H1 (cell line): ENCODE results near the gene LCE2C. TPM values are rescaled to one million over a fixed set of nuclear protein-coding genes. Genes with fewer than 3 reads are reported as not detected.
"Not testable (repeated sequence)": the region's sequence is repeated elsewhere in the genome, so short reads cannot be mapped to it uniquely, and the experiment has no call there.

Experiments used
- CTCF ChIA-PET: fragments of 300-600 bp; sonication (Branson Sonifier 250); formaldehyde crosslinking; loops from one replicate; lab custom pipeline; 2021; ENCODE audit not compliant: partially characterized antibody; lab: Charles Lee
- POLR2A ChIA-PET: fragments of 300-600 bp; sonication (Branson Sonifier 250); formaldehyde crosslinking; loops from one replicate; lab custom pipeline; 2021; ENCODE audit warnings: inconsistent platforms; ENCODE audit not compliant: partially characterized antibody; lab: Charles Lee
- DNase-seq, 2 experiments: peaks; one replicate each; pipeline versions ENCODE4 v3.0.0 to v3.0.0-alpha.2; 2010 to 2022; ENCODE audit warnings: low spot score in 2 of 2, low read depth in 1 of 2, mixed read lengths in 1 of 2
- FAIRE-seq: peaks from 2 replicates; lab custom pipeline; 2011; peaks lifted over from hg19 to GRCh38; lab: Jason Lieb, UNC
- H2AFZ ChIP-seq: 2 replicates; pipeline ENCODE4 v1.8.1; 2012; ENCODE audit warnings: low read length, inconsistent platforms
- H2AK5ac ChIP-seq: 2 replicates; pipeline ENCODE4 v1.6.1; 2013; ENCODE audit warnings: low read depth, low read length
- H2BK120ac ChIP-seq: replicated peaks from 2 replicates; pipeline ENCODE3; 2013; ENCODE audit warnings: low read depth, low read length, inconsistent platforms
- H2BK12ac ChIP-seq: 2 replicates; pipeline ENCODE4 v1.6.1; 2013; ENCODE audit warnings: low read depth, low read length
- H2BK15ac ChIP-seq: 2 replicates; pipeline ENCODE4 v1.6.1; 2013; ENCODE audit warnings: low read length
- H2BK20ac ChIP-seq: 2 replicates; pipeline ENCODE4 v1.6.1; 2013; ENCODE audit warnings: low read length
- H2BK5ac ChIP-seq: 2 replicates; pipeline ENCODE4 v1.6.1; 2013; ENCODE audit warnings: low read depth, low read length
- H3K14ac ChIP-seq: 2 replicates; pipeline ENCODE4 v1.6.1; 2013; ENCODE audit warnings: inconsistent platforms; ENCODE audit not compliant: insufficient read length
- H3K18ac ChIP-seq: 2 replicates; pipeline ENCODE4 v1.6.1; 2013; ENCODE audit warnings: low read length; ENCODE audit errors: extremely low read depth
- H3K23ac ChIP-seq: 2 replicates; pipeline ENCODE4 v1.6.1; 2013; ENCODE audit warnings: inconsistent platforms; ENCODE audit not compliant: insufficient read length
- H3K23me2 ChIP-seq: 2 replicates; pipeline ENCODE4 v1.6.1; 2013; ENCODE audit warnings: low read depth, low read length
- H3K27ac ChIP-seq: 2 replicates; pipeline ENCODE4 v1.6.1; 2011; ENCODE audit warnings: low read depth, low read length, inconsistent platforms
- H3K27me3 ChIP-seq, 4 experiments: replicated peaks in 1 of 4; 1 replicate in 1 of 4; 2 replicates in 3 of 4; pipeline versions ENCODE4 v1.6.1 to v1.8.1; 2011 to 2013; ENCODE audit warnings: low read length in 3 of 4, mild to moderate bottlenecking in 3 of 4, inconsistent platforms in 2 of 4, mixed read lengths in 2 of 4, moderate library complexity in 1 of 4; ENCODE audit not compliant: control insufficient read depth in 3 of 4, insufficient read depth in 3 of 4; ENCODE audit errors: extremely low read depth in 1 of 4
- H3K36me3 ChIP-seq, 4 experiments: 2 replicates each; pipeline versions ENCODE4 v1.6.1 to v1.8.1; 2011 to 2013; ENCODE audit warnings: mild to moderate bottlenecking in 4 of 4, low read length in 3 of 4, moderate library complexity in 2 of 4, control low read depth in 1 of 4, inconsistent platforms in 1 of 4; ENCODE audit not compliant: insufficient read depth in 4 of 4, control insufficient read depth in 2 of 4
- H3K4ac ChIP-seq: replicated peaks from 2 replicates; pipeline ENCODE3; 2013; ENCODE audit warnings: low read length, low read depth, mixed read lengths, inconsistent platforms; ENCODE audit not compliant: insufficient read length
- H3K4me1 ChIP-seq, 4 experiments: replicated peaks in 1 of 4; 1 replicate in 1 of 4; 2 replicates in 3 of 4; pipeline versions ENCODE4 v1.6.1 to v1.8.1; 2011 to 2013; ENCODE audit warnings: low read length in 3 of 4, inconsistent platforms in 2 of 4, mixed read lengths in 1 of 4; ENCODE audit not compliant: insufficient read depth in 4 of 4, control insufficient read depth in 3 of 4
- H3K4me2 ChIP-seq, 2 experiments: 2 replicates each; pipeline versions ENCODE4 v1.6.1 to v1.8.1; 2011 to 2013; ENCODE audit warnings: low read depth in 2 of 2, low read length in 2 of 2, control low read depth in 1 of 2, inconsistent platforms in 1 of 2, mild to moderate bottlenecking in 1 of 2; ENCODE audit not compliant: insufficient read depth in 1 of 2
- H3K4me3 ChIP-seq, 4 experiments: fragments of 200-600, 300-600 bp in 1 of 4; sonication (generic), shearing (Covaris generic), sonication (Bioruptor Twin) in 1 of 4; 2 replicates each; pipeline versions ENCODE4 v1.5.1 to v1.8.1; 2011 to 2016; ENCODE audit warnings: low read length in 4 of 4, low read depth in 3 of 4, control low read depth in 2 of 4, inconsistent platforms in 2 of 4, mild to moderate bottlenecking in 2 of 4, mixed read lengths in 1 of 4, moderate library complexity in 1 of 4; ENCODE audit not compliant: insufficient read depth in 2 of 4; ENCODE audit errors: extremely low read depth in 1 of 4
- H3K56ac ChIP-seq: replicated peaks from 2 replicates; pipeline ENCODE3; 2013; ENCODE audit warnings: low read depth, mild to moderate bottlenecking, mixed read lengths, low read length, inconsistent platforms; ENCODE audit not compliant: insufficient read length
- H3K79me1 ChIP-seq: 2 replicates; pipeline ENCODE4 v1.6.1; 2013; ENCODE audit warnings: low read depth, low read length, control low read depth
- H3K79me2 ChIP-seq, 2 experiments: 2 replicates each; pipeline versions ENCODE4 v1.6.1 to v1.8.1; 2012 to 2013; ENCODE audit warnings: low read length in 2 of 2, mild to moderate bottlenecking in 2 of 2, inconsistent platforms in 1 of 2; ENCODE audit not compliant: insufficient read depth in 2 of 2, control insufficient read depth in 1 of 2
- H3K9ac ChIP-seq, 4 experiments: replicated peaks in 1 of 4; 1 replicate in 1 of 4; 2 replicates in 3 of 4; pipeline versions ENCODE4 v1.6.1 to v1.8.1; 2011 to 2013; ENCODE audit warnings: low read depth in 3 of 4, low read length in 3 of 4, control low read depth in 2 of 4, mild to moderate bottlenecking in 2 of 4, moderate library complexity in 2 of 4, inconsistent platforms in 1 of 4; ENCODE audit errors: extremely low read depth in 1 of 4
- H3K9me3 ChIP-seq, 2 experiments: 2 replicates each; pipeline versions ENCODE4 v1.6.1 to v1.8.1; 2012 to 2013; ENCODE audit warnings: mild to moderate bottlenecking in 2 of 2, moderate library complexity in 2 of 2, control low read depth in 1 of 2, inconsistent platforms in 1 of 2, low read depth in 1 of 2, low read length in 1 of 2, mixed read lengths in 1 of 2; ENCODE audit not compliant: insufficient read depth in 2 of 2
- H4K20me1 ChIP-seq, 2 experiments: replicated peaks in 1 of 2; 2 replicates each; pipeline versions ENCODE3 to v1.8.1; 2011 to 2013; ENCODE audit warnings: inconsistent platforms in 2 of 2, low read length in 2 of 2, mild to moderate bottlenecking in 1 of 2; ENCODE audit not compliant: insufficient read depth in 2 of 2, control insufficient read depth in 1 of 2
- H4K5ac ChIP-seq: 2 replicates; pipeline ENCODE4 v1.6.1; 2013; ENCODE audit warnings: low read length, low read depth, mixed read lengths, inconsistent platforms; ENCODE audit not compliant: insufficient read length
- H4K8ac ChIP-seq: 2 replicates; pipeline ENCODE4 v1.8.0; 2013; ENCODE audit warnings: mild to moderate bottlenecking, moderate library complexity, low read length, inconsistent platforms; ENCODE audit not compliant: insufficient read depth; ENCODE audit errors: extremely low read depth
- H4K91ac ChIP-seq: replicated peaks from 2 replicates; pipeline ENCODE3; 2013; ENCODE audit warnings: low read length, mixed read lengths, inconsistent platforms; ENCODE audit not compliant: insufficient read length
- WGBS, 2 experiments: shearing (Covaris generic) in 1 of 2; methylation state at CpG; one replicate each; pipeline versions ENCODE4 v1.1.6 to v1.1.7; 2013 to 2015; ENCODE audit warnings: low lambda C conversion rate in 2 of 2, mixed read lengths in 2 of 2, inconsistent platforms in 1 of 2, low coverage in 1 of 2, missing lambda C conversion rate in 1 of 2; ENCODE audit not compliant: insufficient replicate concordance in 2 of 2, insufficient coverage in 1 of 2, insufficient read length in 1 of 2; ENCODE audit errors: extremely low coverage in 1 of 2, missing lambda C conversion rate in 1 of 2; 5-methylcytosine and 5-hydroxymethylcytosine counted together
- long read RNA-seq, 2 experiments: library from RNA in 1 of 2; library from capped mRNA in 1 of 2; stranded (forward); transcript quantifications; one replicate each; pipeline ENCODE4 v2.0.0, GENCODE V29; 2021; ENCODE audit warnings: inconsistent platforms in 1 of 2
- polyA minus RNA-seq, 3 experiments: library from RNA; depleted of rRNA, polyadenylated mRNA; stranded (reverse); fragments of >200 nt; gene quantifications; 1 replicate in 2 of 3; 2 replicates in 1 of 3; pipeline ENCODE4 v1.2.3, GENCODE V29; 2011
- polyA plus RNA-seq, 7 experiments: library from polyadenylated mRNA; depleted of rRNA in 3 of 7; stranded (reverse) in 5 of 7; unstranded in 2 of 7; fragments of >200 nt in 5 of 7; fragments of 200-250 nt in 2 of 7; gene quantifications; 1 replicate in 5 of 7; 2 replicates in 1 of 7; 4 replicates in 1 of 7; pipeline versions ENCODE4 v1.2.1 to v1.2.3, GENCODE V29; 2011 to 2013; ENCODE audit warnings: missing spikeins in 2 of 7, mixed read lengths in 2 of 7
- total RNA-seq: library from RNA; stranded (reverse); fragmentation: NEBNext Ultra II Directional; extraction: Animal tissue kit (Norgen Biotek cat#: 25700); gene quantifications from 2 replicates; pipeline ENCODE4 v1.2.1, GENCODE V29; 2021

LCE2C gene, protein sequence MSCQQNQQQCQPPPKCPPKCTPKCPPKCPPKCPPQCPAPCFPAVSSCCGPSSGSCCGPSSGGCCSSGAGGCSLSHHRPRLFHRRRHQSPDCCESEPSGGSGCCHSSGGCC
- not detected in 2 replicates for total RNA-seq
- polyA plus RNA-seq (2011; rRNA removed) = not detected in 2 replicates
- polyA plus RNA-seq (2011; cell fraction: cytosol; rRNA removed) = not detected
- polyA plus RNA-seq (2011; cell fraction: nucleus; rRNA removed) = not detected
- not detected in 4 replicates for polyA plus RNA-seq (2012, experiment 1 of 2)
- not detected for polyA plus RNA-seq (2012, experiment 2 of 2)
- polyA plus RNA-seq (2013, experiment 1 of 2) = not detected
- not detected for polyA plus RNA-seq (2013, experiment 2 of 2)
- polyA minus RNA-seq (2011; rRNA and poly(A)+ RNA removed) = not detected in 2 replicates
- polyA minus RNA-seq (2011; cell fraction: cytosol; rRNA and poly(A)+ RNA removed) = not detected
- polyA minus RNA-seq (2011; cell fraction: nucleus; rRNA and poly(A)+ RNA removed) = not detected
- long read RNA-seq, experiment 1 = 0 reads
- long read RNA-seq, experiment 2 = 0 reads

DNA sequence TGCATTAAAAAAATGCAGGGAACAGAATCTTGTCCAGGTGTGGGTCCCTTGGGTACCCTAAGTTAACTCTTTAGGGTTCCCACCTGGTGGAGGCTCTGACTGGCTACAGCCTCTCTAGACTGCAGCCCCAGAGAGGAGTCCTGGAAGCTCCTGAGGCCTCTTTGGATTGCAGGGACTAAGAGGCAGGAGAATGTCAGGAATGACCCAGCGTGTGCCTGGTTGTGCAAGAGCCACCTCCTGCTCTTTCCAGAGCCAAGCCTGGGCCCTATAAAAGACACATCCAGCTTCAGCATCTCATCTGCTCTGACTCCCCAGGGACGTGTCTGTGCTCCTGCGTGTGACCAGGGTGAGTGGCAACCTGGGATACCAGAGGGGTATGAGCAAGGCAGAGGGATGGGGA is at the start of gene LCE2C:
Gene LCE2C, plus strand, starts transcription at position 297 of the 400 bp plus-strand sequence. CDS start 737 bp downstream, outside the sequence.
- H3K23ac ChIP-seq, H2AFZ ChIP-seq, H2BK5ac ChIP-seq, H4K20me1 ChIP-seq, POLR2A ChIA-PET, H2AK5ac ChIP-seq, H3K79me1 ChIP-seq, H4K5ac ChIP-seq, H3K4me3 ChIP-seq, H3K27ac ChIP-seq, H3K23me2 ChIP-seq, H3K36me3 ChIP-seq, H3K56ac ChIP-seq, H2BK15ac ChIP-seq, DNase-seq, H3K27me3 ChIP-seq, H2BK120ac ChIP-seq, H4K91ac ChIP-seq, H3K9ac ChIP-seq, FAIRE-seq, H3K4me1 ChIP-seq, H3K79me2 ChIP-seq, H3K14ac ChIP-seq, H4K8ac ChIP-seq, H2BK12ac ChIP-seq, H2BK20ac ChIP-seq, H3K4ac ChIP-seq, H3K4me2 ChIP-seq, H3K18ac ChIP-seq: not testable (repeated sequence)
- WGBS, 2 experiments = 62% methylated on average over 3 of the region's 3 CpGs; no CpG with 5 or more reads in 1 of the 2 experiments
- peaks cover 71 to 84% of the 10 kb centered on the region in 2 experiments for H3K9me3 ChIP-seq
- CTCF ChIA-PET = interaction anchor here (0.9 kb wide), 1 partner anchor 573 kb away, joined by 3 read pairs; no protein-coding TSS in a partner anchor
